ENCODE results near the gene PSMD1. TPM values are rescaled to one million over a fixed set of nuclear protein-coding genes. Genes with fewer than 3 reads are reported as not detected.

Gene PSMD1
- total RNA-seq, 3 donors from 2014 or later, result 227 to 261 (median 251) TPM

DNA sequence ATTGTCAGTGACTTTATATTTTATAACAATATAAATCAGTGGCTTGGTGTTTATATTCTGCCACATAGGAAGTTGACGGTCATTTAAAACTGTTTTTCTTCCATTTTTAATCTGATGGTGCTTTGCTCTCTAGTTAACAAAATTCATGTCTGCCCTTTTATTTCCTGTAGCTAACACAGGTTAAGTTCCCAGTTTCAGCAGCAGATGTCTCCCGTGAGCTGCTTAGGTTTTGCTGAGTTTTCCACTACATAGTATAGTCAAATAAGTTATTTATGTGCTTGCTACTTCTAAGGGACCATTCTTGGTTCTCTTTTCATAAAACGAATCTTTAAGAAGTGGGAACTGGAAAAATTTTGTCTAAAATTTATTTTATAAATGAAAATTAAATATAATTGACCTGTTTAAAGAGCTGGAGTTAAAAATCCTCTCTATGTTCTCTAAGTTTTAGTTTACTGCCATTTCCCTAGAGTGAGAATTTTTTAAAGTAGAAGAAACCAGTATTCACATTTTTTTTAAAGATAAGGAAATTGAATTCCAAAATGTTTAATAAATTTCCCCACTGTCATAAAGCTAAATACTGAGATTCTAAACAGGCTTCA, 47.5 kb downstream of the PSMD1 start:
- peak; percentile 69 to 74 for ATAC-seq
- peaks cover 9% of the 10 kb centered on the region for H3K4me1 Mint-ChIP-seq (ENCODE audit: low read depth)
- peaks cover 37% of the 10 kb centered on the region for H3K36me3 Mint-ChIP-seq (ENCODE audit: insufficient read depth)

DNA sequence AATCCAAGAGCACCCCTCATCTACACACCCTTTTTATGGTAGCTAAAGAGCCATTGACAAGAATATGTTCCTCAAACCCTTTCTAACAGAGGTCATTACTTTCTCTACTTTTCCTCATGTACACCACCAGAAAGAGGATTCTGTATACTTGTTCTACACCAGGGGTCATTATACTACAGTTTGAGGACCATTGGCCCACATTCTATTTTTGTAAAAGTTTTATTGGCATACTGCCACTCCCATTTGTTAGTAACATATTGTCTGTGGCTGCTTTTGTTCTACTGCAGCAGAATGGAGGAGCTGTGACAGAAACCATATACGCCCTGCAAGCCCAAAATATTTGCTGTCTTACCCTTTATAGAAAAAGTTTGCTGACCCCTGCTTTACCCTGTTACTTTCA, 53.9 kb downstream of the PSMD1 start:
- no peak for ATAC-seq
- no peaks in the 10 kb centered on the region for H3K27me3 Mint-ChIP-seq (ENCODE audit: low read depth)
- no peaks in the 10 kb centered on the region for H3K4me1 Mint-ChIP-seq (ENCODE audit: low read depth)
- H3K4me3 Mint-ChIP-seq, result no peak overlapping the region
- no peaks in the 10 kb centered on the region for H3K9me3 Mint-ChIP-seq
- H3K36me3 Mint-ChIP-seq (ENCODE audit: insufficient read depth), result peaks cover 50% of the 10 kb centered on the region
- no peak for DNase-seq

More for the DNA sequence above, 47.5 kb downstream of the PSMD1 start:
- Mint-ChIP-seq H3K9me3 (peaks cover 6% of the 10 kb centered on the region), H3K4me3 (no peak overlapping the region), H3K27me3 (ENCODE audit: low read depth) (no peaks in the 10 kb centered on the region)
- DNase-seq, result peak; percentile 45

DNA sequence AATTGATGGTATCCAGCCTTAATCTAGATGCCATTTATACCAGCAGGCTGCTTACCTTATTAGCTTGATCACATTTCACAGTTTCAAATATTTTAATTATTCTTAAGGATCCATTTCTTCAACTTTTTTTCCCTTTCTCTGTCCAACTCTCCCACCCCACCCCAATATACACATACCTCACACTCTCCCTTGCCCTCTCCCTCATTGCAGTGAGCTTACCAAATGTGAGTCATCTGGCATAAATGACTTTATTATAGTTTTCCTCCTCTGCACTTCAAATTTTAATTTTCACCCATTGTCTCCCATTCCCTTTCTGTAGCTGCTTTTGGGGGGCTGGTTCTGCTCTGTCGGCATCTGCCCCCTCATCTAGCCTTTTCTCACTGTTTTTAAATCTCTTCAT, 55.3 kb downstream of the PSMD1 start:
- Mint-ChIP-seq H3K36me3 (ENCODE audit: insufficient read depth) (peaks cover 51% of the 10 kb centered on the region), H3K27me3 (ENCODE audit: low read depth) (no peaks in the 10 kb centered on the region), H3K4me1 (ENCODE audit: low read depth) (no peaks in the 10 kb centered on the region), H3K4me3 (no peak overlapping the region), H3K9me3 (no peaks in the 10 kb centered on the region)
- DNase-seq (no peak), ATAC-seq (no peak)

DNA sequence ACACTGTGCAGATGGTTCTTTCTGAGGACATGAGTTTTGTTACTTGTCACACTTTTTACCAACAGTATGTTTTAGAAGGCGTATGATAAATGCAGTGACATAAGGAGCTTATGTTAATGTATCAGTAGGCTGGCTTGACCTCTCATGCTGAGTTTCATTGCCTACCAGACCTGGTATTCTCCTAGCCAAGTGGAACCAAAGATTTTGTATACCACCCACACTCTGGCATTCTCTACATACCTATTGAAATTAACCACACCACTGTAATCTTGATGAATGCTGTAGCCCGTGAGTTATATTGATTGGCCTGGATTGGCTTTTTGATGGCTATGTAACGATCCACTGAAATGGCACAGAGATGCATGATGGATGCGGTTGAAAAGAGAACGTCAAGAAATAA, 56.8 kb downstream of the PSMD1 start:
- H3K4me1 Mint-ChIP-seq (ENCODE audit: low read depth), result no peaks in the 10 kb centered on the region
- ATAC-seq (no peak), DNase-seq (no peak)
- H3K27me3 Mint-ChIP-seq (ENCODE audit: low read depth), result no peaks in the 10 kb centered on the region
- H3K4me3 Mint-ChIP-seq, result no peak overlapping the region
- no peaks in the 10 kb centered on the region for H3K9me3 Mint-ChIP-seq
- H3K36me3 Mint-ChIP-seq (ENCODE audit: insufficient read depth), result peaks cover 50% of the 10 kb centered on the region

DNA sequence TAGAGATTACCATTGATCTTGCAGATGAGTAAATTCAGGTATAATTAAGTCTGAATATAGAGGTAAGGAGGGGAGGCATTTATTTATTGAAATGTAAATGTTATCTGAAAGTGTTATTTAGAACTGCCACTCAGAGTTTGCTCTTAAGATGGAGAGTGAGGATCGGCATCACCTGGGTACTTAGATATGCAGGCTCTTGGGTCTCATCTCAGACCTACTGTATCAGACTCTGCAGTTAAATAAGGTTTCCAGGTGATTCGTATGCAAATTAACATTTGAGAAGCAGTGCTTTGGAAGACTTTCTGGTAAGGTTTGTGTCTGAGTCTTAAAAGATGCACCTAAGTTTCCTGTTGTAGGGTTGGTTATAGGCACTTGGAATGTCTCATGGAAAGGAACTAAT, 59.0 kb downstream of the PSMD1 start:
- Mint-ChIP-seq H3K27me3 (ENCODE audit: low read depth) (no peaks in the 10 kb centered on the region), H3K4me3 (no peak overlapping the region), H3K4me1 (ENCODE audit: low read depth) (peaks cover 4% of the 10 kb centered on the region), H3K9me3 (no peaks in the 10 kb centered on the region), H3K36me3 (ENCODE audit: insufficient read depth) (peaks cover 41% of the 10 kb centered on the region)
- no peak for DNase-seq
- no peak for ATAC-seq

DNA sequence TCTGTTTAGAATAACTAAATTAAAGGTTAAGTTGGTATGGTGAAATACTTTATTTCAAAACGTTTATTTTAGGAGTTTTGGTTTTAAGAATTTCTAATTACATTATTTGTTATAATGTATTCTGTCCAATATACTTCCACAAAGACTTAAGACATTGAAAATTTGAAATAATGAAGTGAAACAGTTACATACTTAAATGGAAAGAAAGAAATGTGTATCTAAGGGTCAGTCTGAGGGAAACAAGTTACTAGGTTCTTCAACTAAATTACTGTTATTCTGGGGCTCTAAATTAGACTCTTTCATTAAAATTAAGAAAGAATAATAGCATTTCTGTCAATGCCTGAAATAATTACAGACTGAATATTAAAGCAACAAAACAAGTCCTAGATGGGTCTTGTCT, 60.5 kb downstream of the PSMD1 start:
- Mint-ChIP-seq H3K27me3 (ENCODE audit: low read depth) (no peaks in the 10 kb centered on the region), H3K9me3 (no peaks in the 10 kb centered on the region), H3K4me1 (ENCODE audit: low read depth) (peaks cover 4% of the 10 kb centered on the region), H3K36me3 (ENCODE audit: insufficient read depth) (peaks cover 30% of the 10 kb centered on the region), H3K4me3 (no peak overlapping the region)
- ATAC-seq (no peak), DNase-seq (no peak)

DNA sequence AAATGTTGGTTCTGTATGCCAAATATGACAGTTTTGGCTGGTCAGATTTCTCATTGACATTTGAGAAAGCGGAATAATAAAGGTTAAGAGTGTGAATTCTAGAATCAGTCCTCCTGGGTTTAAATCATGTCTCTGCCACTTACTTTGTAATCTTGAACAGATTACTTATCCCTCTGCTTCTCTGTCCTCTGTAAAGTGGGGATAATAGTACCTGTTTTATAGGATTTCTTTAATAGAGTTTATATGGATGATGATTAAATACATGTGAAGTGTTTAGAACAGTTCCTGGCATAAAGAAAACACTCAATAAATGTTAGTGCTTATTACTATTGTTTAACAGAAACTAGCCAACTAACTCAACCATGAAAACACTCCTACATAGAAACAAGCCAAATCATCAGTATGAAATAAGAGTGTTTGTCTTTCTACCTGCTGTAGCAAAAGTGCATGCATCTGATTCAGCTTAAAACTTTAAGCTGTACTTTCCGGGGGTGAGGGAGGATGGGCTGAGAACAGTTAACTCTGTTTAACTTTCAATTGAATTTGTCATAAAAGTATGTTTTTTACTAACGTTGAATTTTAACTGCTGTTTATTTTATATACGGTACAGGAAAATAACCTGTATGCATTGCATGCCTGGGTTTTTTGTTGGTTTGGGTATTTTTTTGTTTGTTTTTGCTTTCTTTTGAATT, 61.4 kb downstream of the PSMD1 start:
- no peaks in the 10 kb centered on the region for H3K27me3 Mint-ChIP-seq (ENCODE audit: low read depth)
- ATAC-seq, result no peak
- peaks cover 26% of the 10 kb centered on the region for H3K36me3 Mint-ChIP-seq (ENCODE audit: insufficient read depth)
- DNase-seq, result no peak
- H3K4me1 Mint-ChIP-seq (ENCODE audit: low read depth), result peaks cover 4% of the 10 kb centered on the region
- no peak overlapping the region for H3K4me3 Mint-ChIP-seq
- no peaks in the 10 kb centered on the region for H3K9me3 Mint-ChIP-seq

DNA sequence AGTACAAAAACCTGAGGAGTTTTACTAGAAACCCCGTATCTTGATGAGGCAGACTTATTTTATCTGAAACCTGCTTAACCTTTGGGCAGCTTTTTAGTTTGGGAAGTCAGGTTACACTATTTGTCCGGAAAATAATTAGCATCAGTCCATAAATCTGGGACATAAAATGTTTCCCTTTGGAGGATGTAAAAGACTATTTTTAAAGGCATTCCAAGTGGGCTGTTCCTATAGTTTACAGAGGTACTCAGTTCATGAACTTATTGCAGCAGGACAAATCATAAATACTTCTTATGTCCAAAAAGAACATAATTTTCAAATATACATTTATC, 61.9 kb downstream of the PSMD1 start:
- peaks cover 9% of the 10 kb centered on the region for H3K4me1 Mint-ChIP-seq (ENCODE audit: low read depth)
- DNase-seq (no peak), ATAC-seq (no peak)
- no peaks in the 10 kb centered on the region for H3K9me3 Mint-ChIP-seq
- no peak overlapping the region for H3K4me3 Mint-ChIP-seq
- H3K36me3 Mint-ChIP-seq (ENCODE audit: insufficient read depth), result peaks cover 22% of the 10 kb centered on the region
- H3K27me3 Mint-ChIP-seq (ENCODE audit: low read depth), result no peaks in the 10 kb centered on the region

DNA sequence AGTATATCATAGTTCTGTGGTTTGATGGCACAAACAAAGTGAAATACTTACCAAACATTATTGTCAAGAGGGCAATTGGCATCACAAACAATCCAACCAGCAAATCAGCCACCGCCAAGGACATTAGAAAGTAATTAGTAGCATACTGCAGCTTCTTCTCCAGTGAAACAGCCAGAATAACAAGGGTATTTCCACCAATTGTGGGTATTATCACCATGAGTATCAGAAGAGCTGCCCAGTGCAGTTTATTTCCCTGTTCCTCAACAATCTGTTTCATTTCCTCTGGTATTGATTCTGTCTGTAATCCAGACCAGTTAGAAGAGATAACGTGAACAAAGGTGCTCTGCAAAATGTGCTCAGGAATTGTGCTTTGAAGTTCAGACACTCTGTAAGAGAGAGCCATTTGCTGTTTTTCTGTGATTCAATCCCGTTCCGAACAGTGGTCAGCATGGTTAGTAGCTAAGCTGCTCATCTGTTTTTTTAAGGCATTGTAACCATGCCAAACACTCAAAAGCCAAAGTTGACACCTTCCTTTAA, 66.8 kb downstream of the PSMD1 start:
- H3K4me3 Mint-ChIP-seq, result no peak overlapping the region
- H3K9me3 Mint-ChIP-seq, result no peaks in the 10 kb centered on the region
- ATAC-seq (peak in 1 of 2 donors; percentile 32), DNase-seq (no peak)
- no peaks in the 10 kb centered on the region for H3K27me3 Mint-ChIP-seq (ENCODE audit: low read depth)
- peaks cover 26% of the 10 kb centered on the region for H3K4me1 Mint-ChIP-seq (ENCODE audit: low read depth)
- peaks cover 13% of the 10 kb centered on the region for H3K36me3 Mint-ChIP-seq (ENCODE audit: insufficient read depth)

DNA sequence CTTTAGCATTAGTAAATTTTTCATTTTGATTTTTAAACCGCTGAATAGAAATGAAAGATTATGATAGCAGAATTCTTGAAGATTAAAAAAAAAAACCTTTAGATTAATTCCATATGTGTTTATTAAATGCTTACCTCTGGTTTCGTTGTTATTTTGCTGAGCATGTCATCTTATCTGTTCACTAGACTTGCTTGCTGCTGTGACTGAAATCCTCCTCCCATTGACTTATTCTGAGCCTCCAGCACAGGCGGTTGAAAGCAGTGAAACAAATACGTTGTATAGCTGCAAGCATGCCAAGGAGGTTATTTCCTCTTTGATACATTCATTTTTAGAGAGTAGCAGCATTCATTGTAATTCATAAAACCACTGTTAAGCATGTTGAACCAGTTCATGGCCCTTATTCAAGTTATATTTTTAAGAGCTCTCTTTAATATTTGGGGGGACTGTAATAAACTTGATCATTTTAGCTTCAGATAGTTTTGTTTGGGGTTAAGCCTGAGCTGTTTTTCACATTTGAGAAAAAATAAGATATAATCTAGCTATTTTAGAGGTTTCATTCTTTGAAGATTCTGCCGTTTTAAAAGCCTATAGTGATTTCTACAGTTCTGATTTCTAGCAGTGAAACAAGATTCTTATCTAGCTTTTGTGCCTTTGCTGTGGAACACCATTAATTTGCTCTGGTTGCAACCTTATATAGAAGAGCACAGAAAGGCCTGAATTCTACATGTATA, 68.3 kb downstream of the PSMD1 start, which contains the start of gene HTR2B:
Gene HTR2B, minus strand, starts transcription at position 205 of the 731 bp plus-strand sequence. CDS start 1,278 bp downstream, outside the sequence.
- Mint-ChIP-seq H3K27me3 (ENCODE audit: low read depth) (no peaks in the 10 kb centered on the region), H3K4me3 (peak within 1 kb of the TSS; percentile 19), H3K4me1 (ENCODE audit: low read depth) (peaks cover 25% of the 10 kb centered on the region), H3K9me3 (no peaks in the 10 kb centered on the region), H3K36me3 (ENCODE audit: insufficient read depth) (peaks cover 6% of the 10 kb centered on the region)
- ATAC-seq, result peak; percentile 71 to 86
- DNase-seq, result no peak

DNA sequence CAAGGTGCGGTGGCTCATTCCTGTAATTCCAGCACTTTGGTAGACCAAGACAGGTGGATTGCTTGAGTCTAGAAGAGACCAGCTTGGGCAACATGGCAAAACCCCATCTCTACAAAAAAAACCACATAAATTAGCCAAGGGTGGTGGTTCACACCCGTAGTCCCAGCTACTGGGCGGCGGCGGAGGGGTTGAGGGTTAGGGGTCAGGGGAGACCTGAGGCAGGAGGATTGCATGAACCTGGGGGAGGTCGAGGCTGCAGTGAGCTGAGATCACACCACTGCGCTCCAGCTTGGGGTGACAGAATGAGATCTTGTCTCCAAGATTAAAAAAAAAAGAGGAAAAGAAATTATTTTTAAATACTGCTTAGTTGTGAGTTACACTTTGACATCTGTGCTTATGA, 69.5 kb downstream of the PSMD1 start:
- Mint-ChIP-seq H3K27me3 (ENCODE audit: low read depth) (no peaks in the 10 kb centered on the region), H3K4me1 (ENCODE audit: low read depth) (peaks cover 22% of the 10 kb centered on the region), H3K36me3 (ENCODE audit: insufficient read depth) (peaks cover 8% of the 10 kb centered on the region), H3K4me3 (no peak overlapping the region), H3K9me3 (no peaks in the 10 kb centered on the region)
- ATAC-seq (no peak), DNase-seq (no peak)

DNA sequence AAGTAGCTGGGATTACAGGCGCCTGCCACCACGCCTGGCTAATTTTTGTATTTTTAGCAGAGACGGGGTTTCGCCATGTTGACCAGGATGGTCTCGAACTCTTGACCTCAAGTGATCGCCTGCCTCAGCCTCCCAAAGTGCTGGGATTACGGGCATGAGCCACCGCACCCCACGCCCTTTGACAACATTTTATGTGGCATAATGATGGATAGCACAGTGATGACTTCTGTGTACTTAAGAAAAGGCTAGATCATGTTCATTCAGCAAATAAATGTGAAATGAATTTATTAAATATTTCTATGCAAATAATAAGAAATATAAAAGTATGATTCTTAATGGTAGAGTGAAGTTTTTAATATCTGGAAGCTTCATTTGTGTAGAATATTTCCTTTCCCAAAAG, 70.8 kb downstream of the PSMD1 start:
- H3K27me3 Mint-ChIP-seq (ENCODE audit: low read depth), result no peaks in the 10 kb centered on the region
- H3K9me3 Mint-ChIP-seq, result no peaks in the 10 kb centered on the region
- H3K36me3 Mint-ChIP-seq (ENCODE audit: insufficient read depth), result peaks cover 8% of the 10 kb centered on the region
- no peak for DNase-seq
- H3K4me3 Mint-ChIP-seq, result no peak overlapping the region
- no peak for ATAC-seq
- peaks cover 22% of the 10 kb centered on the region for H3K4me1 Mint-ChIP-seq (ENCODE audit: low read depth)

DNA sequence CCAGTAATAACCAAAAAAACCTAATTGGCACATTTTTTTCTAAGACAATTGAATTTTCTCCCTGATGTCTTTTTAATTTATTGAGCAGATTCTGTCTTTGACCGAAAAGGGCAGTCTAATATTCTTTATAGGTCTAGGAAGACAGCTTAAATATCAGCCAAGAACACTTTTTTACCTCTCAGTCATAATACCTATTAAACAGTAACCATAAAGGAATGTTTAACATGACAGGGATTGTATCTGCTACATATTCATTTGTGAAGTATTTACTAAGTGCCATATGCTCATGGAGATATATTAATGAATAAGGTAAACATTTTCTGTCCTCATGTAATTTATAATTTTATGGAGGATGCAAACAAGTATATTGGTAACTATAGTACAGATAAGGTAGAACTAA, 71.3 kb downstream of the PSMD1 start:
- Mint-ChIP-seq H3K4me3 (no peak overlapping the region), H3K9me3 (no peaks in the 10 kb centered on the region), H3K36me3 (ENCODE audit: insufficient read depth) (peaks cover 12% of the 10 kb centered on the region), H3K4me1 (ENCODE audit: low read depth) (peaks cover 25% of the 10 kb centered on the region), H3K27me3 (ENCODE audit: low read depth) (no peaks in the 10 kb centered on the region)
- DNase-seq (no peak), ATAC-seq (no peak)

DNA sequence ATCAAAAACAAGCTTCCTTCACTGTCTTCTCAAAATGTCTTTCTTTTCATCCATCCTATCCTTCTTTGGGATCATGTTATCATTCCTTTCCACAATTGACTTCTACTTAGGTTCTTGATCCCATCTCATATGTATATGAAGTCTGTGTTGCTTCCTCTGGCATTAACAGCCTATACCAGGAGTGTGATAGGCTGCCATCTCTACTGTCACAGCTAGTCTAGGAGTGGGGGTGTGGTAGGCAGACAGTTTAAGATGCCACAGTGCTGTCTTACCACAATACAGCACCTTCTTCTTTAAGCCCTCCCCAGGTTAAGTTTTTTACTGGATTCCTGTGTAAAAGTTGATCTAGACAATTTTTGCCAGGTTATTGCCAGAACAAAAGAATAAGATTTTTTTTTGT, 71.9 kb downstream of the PSMD1 start:
- DNase-seq (no peak), ATAC-seq (no peak)
- H3K9me3 Mint-ChIP-seq, result no peaks in the 10 kb centered on the region
- H3K36me3 Mint-ChIP-seq (ENCODE audit: insufficient read depth), result peaks cover 13% of the 10 kb centered on the region
- H3K4me3 Mint-ChIP-seq, result no peak overlapping the region
- H3K4me1 Mint-ChIP-seq (ENCODE audit: low read depth), result peaks cover 21% of the 10 kb centered on the region
- no peaks in the 10 kb centered on the region for H3K27me3 Mint-ChIP-seq (ENCODE audit: low read depth)

DNA sequence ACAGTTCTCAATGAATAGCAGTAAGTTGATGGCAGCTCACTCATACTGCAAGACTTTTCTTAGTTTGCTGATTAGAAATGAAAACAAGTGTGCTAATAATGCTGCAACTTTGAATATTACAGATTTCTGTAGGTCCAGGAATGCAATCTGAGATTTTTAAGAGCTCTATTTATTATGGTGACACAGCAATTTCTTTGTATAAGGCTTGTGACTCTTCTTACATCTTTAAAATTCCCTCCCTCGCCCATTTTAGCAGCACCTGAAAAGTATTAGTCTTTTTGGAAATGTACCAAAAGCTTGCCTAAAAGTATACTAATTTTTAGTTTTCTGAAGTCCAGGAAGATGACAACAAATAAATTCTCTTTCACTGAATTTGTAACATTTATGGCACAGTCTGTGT, 72.5 kb downstream of the PSMD1 start:
- H3K4me3 Mint-ChIP-seq, result no peak overlapping the region
- peaks cover 14% of the 10 kb centered on the region for H3K4me1 Mint-ChIP-seq (ENCODE audit: low read depth)
- H3K27me3 Mint-ChIP-seq (ENCODE audit: low read depth), result no peaks in the 10 kb centered on the region
- ATAC-seq, result no peak
- H3K9me3 Mint-ChIP-seq, result no peaks in the 10 kb centered on the region
- DNase-seq, result no peak
- peaks cover 13% of the 10 kb centered on the region for H3K36me3 Mint-ChIP-seq (ENCODE audit: insufficient read depth)

Measured in activated T-cell treated with anti-CD3 and anti-CD28 coated beads, Interleukin-2, amount 50 U/mL, for 4 hours (primary cell).